NCI-H2196 treated with DMSO at 0.1 percent for 48 hours (cell line): Measurements from ENCODE around the gene SMPDL3B.

ENCODE experiments used
- DNase-seq: peaks from one replicate; lab custom pipeline; 2025; ENCODE audit not compliant: unreplicated experiment; lab: John Stamatoyannopoulos, UW

Gene SMPDL3B

DNA sequence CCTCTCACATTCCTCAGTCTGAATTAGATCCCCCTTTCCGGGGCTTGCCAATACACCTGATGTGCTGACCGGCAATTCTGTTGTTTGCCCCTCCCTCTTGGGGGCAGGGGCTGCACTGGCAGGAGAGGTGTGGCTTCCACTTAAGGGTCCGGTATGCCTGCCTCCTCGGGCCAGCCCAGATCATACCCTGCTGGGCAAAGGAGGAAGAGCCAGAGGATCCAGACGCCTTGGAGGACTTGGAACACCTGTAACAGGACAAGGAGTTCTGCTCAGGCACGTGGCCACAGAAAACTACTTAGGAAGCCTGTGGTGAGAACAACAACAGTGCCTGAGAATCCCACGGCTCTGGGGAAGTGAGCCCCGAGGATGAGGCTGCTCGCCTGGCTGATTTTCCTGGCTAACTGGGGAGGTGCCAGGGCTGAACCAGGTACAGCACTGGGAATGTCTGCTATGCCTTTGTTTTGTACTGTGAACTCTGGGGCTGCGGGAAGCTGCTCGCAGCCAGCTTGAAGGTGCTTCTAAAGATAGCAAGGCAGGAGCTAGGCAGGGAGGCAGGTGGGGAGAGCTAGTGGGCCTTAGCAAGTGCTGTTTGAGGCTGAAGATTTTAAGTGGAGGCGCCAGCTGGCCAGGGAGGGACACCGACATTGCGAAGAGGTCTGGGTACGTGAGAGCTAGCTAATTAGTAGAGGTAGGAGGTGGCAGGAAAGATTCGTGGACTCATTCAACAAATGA lies at the start of gene SMPDL3B:
SMPDL3B (plus strand) TSS at position 183 of the 732 bp plus-strand sequence; CDS start at position 367, 184 bp downstream.
- no peak for DNase-seq

- no peak for DNase-seq
Measured at GRCh38 chr1:27885114-27885528, 49.7 kb upstream of the SMPDL3B start.

- no peak for DNase-seq
Measured at GRCh38 chr1:27885621-27886352, 49.0 kb upstream of the SMPDL3B start.

DNA sequence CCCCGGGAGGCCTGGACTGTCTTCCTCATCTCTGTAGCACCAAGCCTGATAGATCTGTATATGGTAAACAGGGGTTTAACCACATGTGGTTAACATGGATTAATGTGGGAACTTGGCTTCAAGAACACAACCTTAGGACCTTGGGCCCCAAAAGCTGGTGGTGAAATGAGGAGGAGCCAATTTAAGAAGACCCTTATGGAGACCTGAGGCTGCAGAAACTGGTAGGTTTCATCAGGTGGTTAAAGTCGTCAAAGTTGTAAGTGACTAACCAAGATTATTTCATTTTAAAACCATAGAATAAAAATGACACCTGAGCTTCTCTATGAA lies 48.5 kb upstream of the SMPDL3B start:
- no peak for DNase-seq

DNA sequence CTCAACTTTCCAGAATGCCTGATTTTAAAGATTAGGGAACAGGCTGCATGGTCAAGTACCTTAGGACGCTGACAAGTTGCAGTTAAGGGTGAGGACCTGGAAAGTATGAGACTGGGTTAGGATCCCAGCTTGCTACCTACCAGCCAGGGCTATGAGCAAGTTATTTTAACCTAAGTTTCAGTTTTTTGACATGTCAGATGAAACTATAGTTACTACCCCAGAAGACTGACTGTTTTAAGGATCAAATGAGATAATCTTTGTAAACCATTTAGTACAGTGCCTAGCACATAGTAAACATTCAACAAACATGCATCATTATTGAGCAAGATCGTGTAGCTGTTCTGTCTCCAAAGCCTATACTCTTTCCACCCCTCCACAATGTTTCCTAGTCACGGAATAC lies 48.1 kb upstream of the SMPDL3B start:
- DNase-seq = no peak

DNA sequence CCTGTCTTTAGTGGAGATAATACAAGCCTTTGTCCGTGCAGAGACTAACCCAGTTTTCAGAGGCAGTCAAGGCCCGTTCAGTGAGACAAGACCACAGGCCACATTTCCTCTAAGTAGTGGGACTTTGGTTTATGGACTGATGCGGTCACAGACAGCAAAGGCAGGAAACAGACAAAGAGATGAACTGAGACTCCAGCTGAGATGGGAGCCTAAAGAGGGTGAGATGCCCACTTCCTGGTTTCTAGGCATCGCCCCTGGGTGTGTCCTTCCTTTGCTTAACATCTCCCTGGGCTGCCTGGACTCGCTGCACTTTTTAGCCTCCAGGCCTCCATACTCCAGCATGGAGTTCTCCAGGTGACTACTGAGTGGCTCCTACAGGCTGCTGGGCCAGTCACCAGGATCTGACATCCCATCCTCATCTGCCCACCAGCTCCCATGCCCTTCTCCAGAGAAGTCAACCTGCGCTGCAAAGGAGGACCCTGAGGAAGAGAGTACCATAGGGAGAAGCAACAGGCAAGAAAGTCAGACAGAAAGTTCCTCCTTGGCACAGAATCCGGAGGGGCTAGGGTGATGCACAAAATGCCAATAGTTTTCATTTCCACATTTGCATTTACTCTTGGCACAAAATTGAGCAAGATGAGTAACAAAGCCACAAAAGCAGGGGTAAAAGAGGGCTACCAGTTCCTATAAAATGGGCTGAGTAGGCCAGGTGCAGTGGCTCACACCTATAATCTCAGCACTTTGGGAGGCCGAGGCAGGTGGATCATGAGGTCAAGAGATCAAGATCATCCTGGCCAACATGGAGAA lies 47.4 kb upstream of the SMPDL3B start:
- no peak for DNase-seq

GRCh38 chr1:27889506-27889905 lies 45.3 kb upstream of the SMPDL3B start:
- no peak for DNase-seq

DNA sequence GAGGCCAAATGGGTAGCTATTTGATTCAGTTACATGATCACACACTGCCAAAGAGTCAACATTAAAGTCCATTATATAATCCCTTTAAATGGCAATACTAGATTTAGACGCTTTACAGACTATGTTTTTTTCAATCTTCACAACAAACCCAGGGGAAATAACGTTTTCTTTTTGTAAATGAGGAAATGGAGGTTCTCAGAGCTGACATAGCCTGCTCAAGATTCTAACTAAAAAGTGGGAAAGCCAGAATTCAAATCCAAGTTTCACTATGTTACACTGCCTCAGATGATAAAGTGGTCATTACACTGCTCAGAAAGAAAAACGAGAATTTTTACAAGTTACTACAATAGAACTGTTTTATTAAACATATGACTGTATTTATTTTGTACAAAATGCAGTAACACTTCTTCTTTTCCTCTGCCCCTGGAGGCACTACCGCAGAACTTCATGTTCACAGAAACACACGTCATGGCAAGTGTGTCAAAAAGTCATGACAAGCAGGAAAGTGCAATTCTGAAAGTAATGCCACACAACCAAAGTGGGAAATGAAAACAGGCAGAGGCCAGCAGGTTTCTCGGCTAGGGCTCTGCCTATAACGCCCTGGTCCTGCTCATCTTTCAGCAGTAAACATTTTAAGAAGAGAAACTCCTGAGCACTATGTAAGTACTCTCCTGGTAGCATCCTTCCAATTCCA lies 43.5 kb upstream of the SMPDL3B start:
- DNase-seq = no peak

DNA sequence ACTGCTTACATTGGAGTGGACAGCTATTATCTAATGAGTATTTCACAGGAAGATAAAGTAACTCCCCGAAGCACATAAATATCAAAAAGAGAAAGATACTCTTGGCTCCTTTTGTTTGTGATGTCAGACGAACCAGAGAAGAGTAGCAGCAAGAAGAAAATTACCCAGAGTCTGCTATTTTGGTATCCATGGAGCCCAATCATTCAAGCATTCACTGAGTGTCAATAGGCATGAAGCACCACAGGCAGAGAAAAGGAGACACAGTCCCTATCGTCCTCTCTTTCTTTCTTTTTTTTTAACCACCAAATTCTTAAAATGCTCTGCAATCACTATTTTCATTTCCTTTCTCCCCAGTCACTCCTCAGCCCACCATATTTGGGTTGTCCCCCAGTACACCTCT lies 40.3 kb upstream of the SMPDL3B start:
- no peak for DNase-seq

DNA sequence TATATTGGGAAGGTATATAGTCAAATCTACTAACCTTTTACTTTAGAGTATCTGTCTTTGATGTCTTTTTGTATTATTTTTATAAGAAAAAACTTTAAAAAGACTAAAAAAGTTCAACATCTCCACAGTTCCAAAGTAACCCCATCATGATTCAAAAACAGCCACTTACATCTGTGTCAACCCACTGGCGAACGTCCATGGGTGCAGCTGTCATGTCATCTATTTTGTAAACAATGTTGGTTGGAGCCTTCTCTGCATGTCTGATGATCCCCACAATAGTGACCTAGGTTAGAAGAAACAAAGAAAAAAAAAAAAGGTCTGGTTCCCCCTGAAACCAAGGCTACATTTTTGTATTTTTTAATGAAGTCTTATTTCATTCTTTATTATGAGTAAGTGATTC lies 28.0 kb upstream of the SMPDL3B start:
- no peak for DNase-seq

GRCh38 chr1:27912429-27912828 lies 22.4 kb upstream of the SMPDL3B start:
- DNase-seq = no peak

DNA sequence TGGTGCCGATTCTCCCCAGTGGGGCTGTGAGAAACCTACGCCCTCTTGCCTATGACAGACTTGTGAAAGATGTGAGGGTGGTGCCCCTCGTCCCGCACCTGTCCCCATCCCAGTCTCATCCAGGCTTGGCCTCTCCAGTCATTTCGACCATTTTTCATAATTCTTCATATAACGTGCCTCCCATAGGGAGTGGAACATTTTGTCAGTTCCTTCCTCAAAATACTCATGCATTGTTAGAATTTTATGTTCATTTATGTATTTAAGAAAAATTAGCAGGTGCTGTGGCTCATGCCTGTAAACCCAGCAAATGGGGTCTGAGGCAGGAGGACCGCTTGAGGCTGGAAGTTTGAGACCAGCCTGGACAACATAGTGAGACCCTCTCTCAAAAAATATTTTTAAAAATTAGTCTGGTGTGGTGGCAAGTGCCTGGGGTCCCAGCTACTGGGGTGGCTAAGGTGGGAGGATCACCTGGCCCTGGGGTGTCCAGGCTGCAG lies 19.7 kb upstream of the SMPDL3B start:
- no peak for DNase-seq

- DNase-seq = no peak
Measured at GRCh38 chr1:27922272-27922671, 12.5 kb upstream of the SMPDL3B start.

- DNase-seq = peak; percentile 14
Measured at GRCh38 chr1:27928216-27928954, 6.4 kb upstream of the SMPDL3B start.

DNA sequence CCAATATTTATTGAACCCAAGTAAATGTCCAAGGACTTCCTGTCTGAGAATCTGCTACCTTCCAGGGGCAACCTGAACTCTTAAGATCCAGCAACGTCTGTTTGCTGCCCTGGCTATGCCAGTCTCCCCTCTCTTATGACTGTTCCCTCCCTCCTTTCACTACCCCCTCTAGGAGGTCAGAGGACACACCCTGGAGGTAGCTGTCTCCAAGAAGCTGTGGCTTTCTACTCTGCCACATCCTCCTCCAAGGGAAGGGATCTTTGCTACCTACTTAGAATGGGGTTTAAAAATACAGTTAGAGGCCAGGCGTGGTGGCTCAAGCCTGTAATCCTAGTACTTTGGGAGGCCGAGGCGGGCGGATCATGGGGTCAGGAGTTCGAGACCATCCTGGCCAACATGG lies 3.6 kb upstream of the SMPDL3B start:
- DNase-seq = no peak

DNA sequence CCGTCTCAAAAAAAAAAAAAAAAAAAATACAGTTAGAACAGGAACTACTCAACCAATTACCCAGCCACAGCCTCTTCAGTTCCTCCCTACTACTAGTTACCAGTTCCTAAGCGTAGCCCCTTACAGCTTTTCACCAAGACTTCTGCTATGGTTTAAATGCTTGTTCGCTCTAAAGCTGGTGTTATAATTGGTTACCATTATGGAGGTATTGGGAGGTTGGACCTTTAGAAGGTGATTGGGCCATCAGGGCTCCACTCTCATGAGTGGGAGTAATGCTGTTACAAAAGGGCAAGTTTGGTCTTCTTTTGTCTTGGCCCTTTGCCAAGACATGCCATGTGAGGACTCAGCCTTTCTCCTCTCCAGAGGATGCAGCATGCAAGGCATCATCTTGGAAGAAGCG lies 3.0 kb upstream of the SMPDL3B start:
- DNase-seq = no peak

DNA sequence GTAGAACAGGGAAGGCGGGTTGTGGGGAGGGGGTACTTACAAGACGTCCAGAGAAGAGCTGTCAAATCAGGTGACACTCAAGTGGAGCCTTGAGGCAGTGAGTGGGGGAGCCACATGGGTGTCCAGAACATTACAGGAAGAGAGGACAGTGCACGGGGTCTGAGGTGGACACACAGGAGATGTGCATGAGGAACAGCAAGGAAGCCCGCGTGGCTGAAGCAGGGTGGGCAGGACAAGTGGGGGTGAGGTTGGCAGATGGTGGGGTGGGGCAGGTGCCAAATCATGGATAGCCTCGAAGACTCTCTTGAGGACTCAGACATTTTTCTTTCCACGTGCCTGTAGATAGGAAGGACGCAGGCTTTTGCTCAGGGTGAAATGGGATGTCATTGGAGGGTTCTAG lies 921 bp downstream of the SMPDL3B start:
- no peak for DNase-seq

DNA sequence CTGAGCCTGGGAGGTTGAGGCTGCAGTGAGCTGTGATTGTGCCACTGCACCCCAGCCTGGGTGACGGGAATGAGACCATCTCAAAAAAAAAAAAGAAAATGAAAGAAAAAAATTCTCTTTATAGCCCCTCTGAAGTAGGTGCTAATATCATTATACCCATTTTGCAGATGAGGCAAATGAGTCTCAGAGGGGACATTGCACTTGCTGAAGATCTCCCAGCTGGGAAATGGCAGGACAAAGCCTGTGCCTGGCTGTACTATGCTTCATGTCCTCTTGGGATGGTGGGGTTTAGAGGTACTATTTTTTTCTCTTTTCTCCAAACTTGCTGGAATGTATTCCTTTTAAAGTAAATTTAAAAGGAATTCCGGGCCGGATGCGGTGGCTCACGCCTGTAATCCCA lies 1.6 kb downstream of the SMPDL3B start:
- DNase-seq = no peak

- no peak for DNase-seq
Measured at GRCh38 chr1:27937524-27937836, 2.7 kb downstream of the SMPDL3B start.

GRCh38 chr1:27938488-27938887 lies 3.7 kb downstream of the SMPDL3B start:
- no peak for DNase-seq

DNA sequence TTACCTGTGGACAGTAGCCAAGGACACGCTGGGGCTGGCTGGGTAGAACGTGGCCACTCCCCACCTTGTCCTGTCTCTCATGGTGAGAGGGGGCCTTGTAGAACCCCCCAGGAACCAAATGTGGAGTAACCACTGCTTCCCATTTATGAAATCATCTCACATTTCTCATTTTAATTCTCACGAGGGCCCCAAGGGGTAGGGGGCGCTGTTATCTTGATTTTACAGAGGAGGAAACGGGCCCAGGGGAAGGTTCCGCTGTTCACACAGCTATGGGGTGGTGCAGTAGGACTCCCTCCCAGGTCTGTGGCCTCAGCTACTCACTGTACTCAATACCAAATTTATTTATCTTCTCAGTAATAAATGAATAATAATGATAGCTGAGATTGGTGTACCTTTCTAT lies 5.5 kb downstream of the SMPDL3B start:
- DNase-seq = no peak
